Lower lobe of right lung (tissue), 2 donors: ENCODE measurements around the gene TMC4. TPM values are rescaled to one million over a fixed set of nuclear protein-coding genes. Genes with fewer than 3 reads are reported as not detected.
"Not testable (repeated sequence)": the region's sequence is repeated elsewhere in the genome, so short reads cannot be mapped to it uniquely, and the experiment has no call there.

ENCODE experiments used
- ATAC-seq, 2 donors: fragments of 200-7000 bp; cut with Tn5 transposase; one replicate each; pipeline ENCODE4 v1.9.1; 2020 to 2022; ENCODE audit warnings: mild to moderate bottlenecking in 2 of 2, moderate library complexity in 2 of 2
- DNase-seq: peaks from one replicate; pipeline ENCODE4 v3.0.0-alpha.2; 2020
- H3K27ac ChIP-seq: fragments of 200-600 bp; one replicate; pipeline ENCODE4 v1.8.0; 2022
- H3K27me3 ChIP-seq: fragments of 200-600 bp; one replicate; pipeline ENCODE4 v1.8.0; 2022; ENCODE audit warnings: low read depth
- H3K36me3 ChIP-seq: fragments of 200-600 bp; one replicate; pipeline ENCODE4 v1.8.0; 2022; ENCODE audit warnings: mild to moderate bottlenecking
- H3K4me1 ChIP-seq: fragments of 200-600 bp; one replicate; pipeline ENCODE4 v1.8.0; 2022
- H3K4me3 ChIP-seq: fragments of 200-600 bp; one replicate; pipeline ENCODE4 v1.8.0; 2022; ENCODE audit warnings: mild to moderate bottlenecking
- H3K9me3 ChIP-seq: fragments of 200-600 bp; one replicate; pipeline ENCODE4 v1.8.0; 2022
- CTCF ChIP-seq: fragments of 200-600 bp; IDR thresholded peaks from one replicate; pipeline ENCODE4 v1.8.0; 2022; ENCODE audit warnings: antibody characterized with exemption, mild to moderate bottlenecking
- intact Hi-C: fragments of 100-400 bp; cut with DNase I; formaldehyde crosslinking; loops from one replicate; pipeline ENCODE4 v1.11.0; 2022
- total RNA-seq: library from RNA; stranded (reverse); fragmentation: NEBNext Ultra II Directional; extraction: Animal tissue kit (Norgen Biotek cat#: 25700); gene quantifications from one replicate; pipeline ENCODE4 v1.2.1, GENCODE V29; 2021
- donor health status: DM: no; HTN: yes; CAD: no; lungs with severe emphysema.

TMC4 gene
- total RNA-seq, 1 donor from 2014 or later, result 57.6 TPM

GRCh38 chr19:54208784-54209057 is 35.8 kb upstream of the TMC4 start:
- peaks cover 46% of the 10 kb centered on the region for H3K36me3 ChIP-seq
- peaks cover 79% of the 10 kb centered on the region for H3K4me1 ChIP-seq
- ATAC-seq, result no peak
- H3K27me3 ChIP-seq, result no peaks in the 10 kb centered on the region
- no peak for TF ChIP-seq CTCF
- H3K9me3 ChIP-seq, result no peaks in the 10 kb centered on the region
- intact Hi-C loops, result no loop called here
- peak overlapping the region; percentile 95 for H3K27ac ChIP-seq
- no peak for DNase-seq
- H3K4me3 ChIP-seq, result no peak overlapping the region

GRCh38 chr19:54207983-54208783 is 35.2 kb upstream of the TMC4 start:
- Histone ChIP-seq H3K4me3 (peak overlapping the region; percentile 37), H3K27ac (peak overlapping the region; percentile 95), H3K4me1 (peaks cover 84% of the 10 kb centered on the region), H3K36me3 (peaks cover 51% of the 10 kb centered on the region), H3K9me3 (no peaks in the 10 kb centered on the region), H3K27me3 (no peaks in the 10 kb centered on the region)
- no peak for TF ChIP-seq CTCF
- DNase-seq (peak; percentile 88), ATAC-seq (peak; percentile 75 to 84)
- intact Hi-C loops, result no loop called here

- H3K27me3 ChIP-seq, result no peaks in the 10 kb centered on the region
- no peak for DNase-seq
- ATAC-seq, result peak in 1 of 2 donors; percentile 3
- no peak for TF ChIP-seq CTCF
- no peaks in the 10 kb centered on the region for H3K9me3 ChIP-seq
- peak overlapping the region; percentile 86 for H3K27ac ChIP-seq
- peaks cover 56% of the 10 kb centered on the region for H3K36me3 ChIP-seq
- peak overlapping the region; percentile 37 for H3K4me3 ChIP-seq
- peaks cover 90% of the 10 kb centered on the region for H3K4me1 ChIP-seq
- intact Hi-C loops, result no loop called here
Observed at GRCh38 chr19:54207676-54207982, 34.7 kb upstream of the TMC4 start.

- H3K27ac ChIP-seq, result peak overlapping the region; percentile 86
- peaks cover 94% of the 10 kb centered on the region for H3K4me1 ChIP-seq
- H3K27me3 ChIP-seq, intact Hi-C loops, H3K9me3 ChIP-seq, ATAC-seq: not testable (repeated sequence)
- H3K36me3 ChIP-seq, result peaks cover 61% of the 10 kb centered on the region
- DNase-seq, result peak; percentile 69
- H3K4me3 ChIP-seq, result peak overlapping the region; percentile 37
Observed at GRCh38 chr19:54207193-54207592, 34.2 kb upstream of the TMC4 start.

GRCh38 chr19:54206831-54207177 is 33.8 kb upstream of the TMC4 start:
- ATAC-seq, result no peak
- no peak for TF ChIP-seq CTCF
- intact Hi-C loops, result no loop called here
- Histone ChIP-seq H3K4me3 (peak overlapping the region; percentile 37), H3K27me3 (no peaks in the 10 kb centered on the region), H3K36me3 (peaks cover 65% of the 10 kb centered on the region), H3K4me1 (peaks cover 98% of the 10 kb centered on the region), H3K27ac (peak overlapping the region; percentile 86), H3K9me3 (no peaks in the 10 kb centered on the region)
- no peak for DNase-seq

- TF ChIP-seq CTCF, result no peak
- peaks cover 70% of the 10 kb centered on the region for H3K36me3 ChIP-seq
- H3K4me1 ChIP-seq, result peaks cover 100% of the 10 kb centered on the region
- no peaks in the 10 kb centered on the region for H3K27me3 ChIP-seq
- DNase-seq (peak; percentile 64), ATAC-seq (no peak)
- H3K9me3 ChIP-seq, result no peaks in the 10 kb centered on the region
- peak overlapping the region; percentile 37 for H3K4me3 ChIP-seq
- intact Hi-C loops, result no loop called here
- H3K27ac ChIP-seq, result peak overlapping the region; percentile 86
Observed at GRCh38 chr19:54206030-54206830, 33.3 kb upstream of the TMC4 start.
